GM06990 (cell line): ENCODE measurements around the gene IL31RA.

Experiments used
- DNase-seq: peaks from one replicate; pipeline ENCODE4 v3.0.0-alpha.2; 2011; ENCODE audit not compliant: insufficient read length; ENCODE audit errors: extremely low read depth
- H3K27me3 ChIP-seq: replicated peaks from 2 replicates; pipeline ENCODE4 v1.6.0; 2011; ENCODE audit warnings: low read length; ENCODE audit not compliant: control insufficient read depth, insufficient read depth
- H3K36me3 ChIP-seq: 2 replicates; pipeline ENCODE4 v1.5.1; 2011; ENCODE audit warnings: low read length; ENCODE audit not compliant: control insufficient read depth, insufficient read depth
- H3K4me3 ChIP-seq: replicated peaks from 2 replicates; pipeline ENCODE4 v1.5.1; 2011; ENCODE audit warnings: low read depth, mild to moderate bottlenecking, control low read depth, low read length
- TF ChIP-seq, protein P1 (sequence below): IDR thresholded peaks from 2 replicates; pipeline ENCODE4 v1.5.1; 2011; ENCODE audit warnings: low read length, control low read depth, mild to moderate bottlenecking, inconsistent platforms; ENCODE audit not compliant: insufficient read depth, poor library complexity, severe bottlenecking

IL31RA gene

DNA sequence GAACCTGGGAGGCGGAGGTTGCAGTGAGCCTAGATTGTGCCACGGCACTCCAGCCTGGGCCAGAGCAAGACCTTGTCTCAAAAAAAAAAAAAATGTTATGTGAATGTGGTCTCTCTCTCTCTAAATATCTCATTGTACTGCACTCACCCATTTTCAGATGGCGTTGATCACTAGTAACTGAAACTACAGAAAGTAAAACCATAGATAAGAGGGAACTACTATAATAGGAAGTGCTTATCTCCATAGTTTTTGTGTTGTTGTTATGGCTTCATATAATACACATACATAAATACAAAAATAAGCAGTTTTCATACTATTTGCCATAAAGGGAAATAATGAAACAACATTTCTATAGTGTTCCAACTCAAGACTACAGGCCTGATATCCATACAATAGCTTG, 9.1 kb downstream of the IL31RA start:
- Histone ChIP-seq H3K4me3 (no peak overlapping the region), H3K36me3 (no peaks in the 10 kb centered on the region), H3K27me3 (no peaks in the 10 kb centered on the region; the same call in none of the 2 replicates)
- TF ChIP-seq, protein P1, sequence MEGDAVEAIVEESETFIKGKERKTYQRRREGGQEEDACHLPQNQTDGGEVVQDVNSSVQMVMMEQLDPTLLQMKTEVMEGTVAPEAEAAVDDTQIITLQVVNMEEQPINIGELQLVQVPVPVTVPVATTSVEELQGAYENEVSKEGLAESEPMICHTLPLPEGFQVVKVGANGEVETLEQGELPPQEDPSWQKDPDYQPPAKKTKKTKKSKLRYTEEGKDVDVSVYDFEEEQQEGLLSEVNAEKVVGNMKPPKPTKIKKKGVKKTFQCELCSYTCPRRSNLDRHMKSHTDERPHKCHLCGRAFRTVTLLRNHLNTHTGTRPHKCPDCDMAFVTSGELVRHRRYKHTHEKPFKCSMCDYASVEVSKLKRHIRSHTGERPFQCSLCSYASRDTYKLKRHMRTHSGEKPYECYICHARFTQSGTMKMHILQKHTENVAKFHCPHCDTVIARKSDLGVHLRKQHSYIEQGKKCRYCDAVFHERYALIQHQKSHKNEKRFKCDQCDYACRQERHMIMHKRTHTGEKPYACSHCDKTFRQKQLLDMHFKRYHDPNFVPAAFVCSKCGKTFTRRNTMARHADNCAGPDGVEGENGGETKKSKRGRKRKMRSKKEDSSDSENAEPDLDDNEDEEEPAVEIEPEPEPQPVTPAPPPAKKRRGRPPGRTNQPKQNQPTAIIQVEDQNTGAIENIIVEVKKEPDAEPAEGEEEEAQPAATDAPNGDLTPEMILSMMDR, result no peak
- no peak for DNase-seq

DNA sequence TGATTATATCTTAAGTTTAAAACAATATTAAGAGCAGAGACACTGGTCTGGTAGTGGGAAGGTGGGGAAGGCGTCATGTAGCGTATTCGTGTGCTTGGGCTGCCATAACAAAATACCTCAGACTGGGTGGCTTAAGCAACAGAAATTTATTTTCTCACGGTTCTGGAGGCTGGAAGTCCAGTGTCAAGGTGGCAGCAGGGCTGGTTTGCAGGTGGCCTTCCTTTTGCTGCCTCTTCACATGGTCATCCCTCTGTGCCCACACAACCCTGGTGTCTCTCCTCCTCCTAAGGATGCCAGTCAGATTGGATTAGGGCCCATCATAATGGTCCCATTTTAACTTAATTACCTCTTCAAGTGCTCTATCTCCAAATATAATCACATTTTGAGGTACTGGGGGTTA, 9.6 kb downstream of the IL31RA start:
- Histone ChIP-seq H3K27me3 (no peaks in the 10 kb centered on the region; the same call in 1 of the 2 replicates), H3K4me3 (no peak overlapping the region), H3K36me3 (no peaks in the 10 kb centered on the region)
- TF ChIP-seq, protein P1, result no peak
- DNase-seq, result no peak

DNA sequence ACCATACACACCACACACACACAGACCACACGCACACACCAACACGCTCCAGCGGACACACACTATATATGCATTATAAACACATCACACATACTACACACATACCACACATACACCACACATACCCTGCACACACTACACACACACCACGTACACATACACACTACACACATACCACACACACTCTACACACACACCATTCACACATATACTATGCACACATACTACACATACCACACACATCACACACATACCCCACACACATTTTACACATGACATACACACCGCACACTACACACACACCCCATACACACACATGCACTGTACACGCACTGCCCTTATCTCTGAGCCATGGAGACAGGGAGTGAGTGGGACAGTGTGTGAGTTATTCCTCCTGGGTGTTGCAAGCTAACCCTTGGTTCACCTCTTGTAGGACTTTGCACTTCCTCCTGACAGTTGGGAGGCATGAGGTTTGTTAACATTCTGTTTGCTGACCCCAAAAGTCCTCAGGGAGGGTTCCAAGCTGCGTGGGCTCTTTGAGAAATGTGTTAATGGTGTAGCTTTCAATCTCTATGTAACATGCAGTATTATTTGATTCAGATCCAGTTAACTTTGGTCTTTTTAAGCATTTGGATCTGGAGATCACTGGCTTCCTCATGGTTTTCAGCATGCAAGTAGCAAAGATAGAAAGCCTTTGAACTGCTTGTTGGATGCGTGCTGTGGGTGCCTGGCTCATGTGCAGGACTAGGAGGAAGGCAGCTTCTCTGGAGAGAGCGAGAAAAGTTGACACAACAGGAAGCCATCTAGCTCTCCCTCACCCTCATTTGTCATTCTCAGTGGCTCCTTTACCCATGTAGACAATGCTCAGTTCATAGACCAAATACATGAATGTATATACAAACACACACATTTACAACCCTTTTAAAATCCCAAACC, 13.7 kb downstream of the IL31RA start:
- Histone ChIP-seq H3K36me3 (no peaks in the 10 kb centered on the region), H3K4me3 (no peak overlapping the region), H3K27me3 (no peaks in the 10 kb centered on the region; the same call in 1 of the 2 replicates)
- no peak for DNase-seq
- TF ChIP-seq, protein P1, result no peak

DNA sequence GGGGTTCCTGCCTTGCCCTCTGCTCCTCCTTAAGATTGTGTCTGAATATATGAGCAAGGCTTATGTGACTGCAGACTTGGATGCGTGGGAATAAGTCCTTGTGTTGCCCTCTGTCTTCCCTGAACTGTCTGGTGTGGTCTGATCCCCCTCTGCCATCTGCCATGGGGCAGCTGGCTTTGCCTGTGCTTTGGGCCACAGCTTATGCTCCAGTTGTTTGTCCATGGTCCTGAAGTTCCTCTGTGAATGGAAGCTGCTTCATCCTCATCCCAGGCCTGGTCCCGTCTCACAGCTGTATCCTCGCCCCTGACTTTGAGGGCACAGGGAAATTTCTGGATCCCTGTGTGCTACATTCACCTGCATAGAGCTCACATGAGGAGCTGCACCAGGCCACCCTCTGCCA, 14.7 kb downstream of the IL31RA start:
- Histone ChIP-seq H3K36me3 (no peaks in the 10 kb centered on the region), H3K27me3 (no peaks in the 10 kb centered on the region; the same call in 1 of the 2 replicates), H3K4me3 (no peak overlapping the region)
- no peak for DNase-seq
- TF ChIP-seq, protein P1, result no peak

DNA sequence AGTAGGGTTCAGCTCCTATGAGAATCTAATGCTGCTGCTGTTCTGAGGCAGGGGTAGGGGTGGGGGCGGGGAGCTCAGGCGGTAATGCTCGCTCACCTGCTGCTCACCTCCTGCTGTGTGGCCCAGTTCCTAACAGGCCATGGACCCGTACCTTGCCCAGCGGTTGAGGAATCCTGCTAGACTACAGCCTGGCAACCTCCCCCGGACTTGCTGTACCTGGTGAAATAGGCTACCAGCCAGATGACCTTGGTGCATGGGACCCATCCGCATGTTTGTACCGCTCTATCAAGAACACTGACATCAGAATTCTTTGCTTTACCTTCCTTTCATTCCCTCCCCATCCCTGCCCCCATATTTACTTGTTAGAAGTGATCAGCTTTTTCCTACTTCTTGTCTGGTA, 15.3 kb downstream of the IL31RA start:
- H3K36me3 ChIP-seq, result no peaks in the 10 kb centered on the region
- H3K4me3 ChIP-seq, result no peak overlapping the region
- no peaks in the 10 kb centered on the region; the same call in 1 of the 2 replicates for H3K27me3 ChIP-seq
- no peak for DNase-seq
- TF ChIP-seq, protein P1, result no peak
